LNCaP clone FGC (cell line): ENCODE measurements around the gene JUN.

Experiments
- DNase-seq: peaks from one replicate; pipeline ENCODE4 v3.0.0-alpha.2; 2011; ENCODE audit warnings: low read depth
- H3K4me3 ChIP-seq: 2 replicates; pipeline ENCODE4 v1.5.1; 2011; ENCODE audit warnings: mild to moderate bottlenecking, low read depth, low read length, control low read depth
- CTCF ChIP-seq: IDR thresholded peaks from 2 replicates; pipeline ENCODE4 v1.5.1; 2012; ENCODE audit warnings: mild to moderate bottlenecking; ENCODE audit not compliant: control insufficient read depth, insufficient read depth; ENCODE audit errors: extremely low read depth

JUN gene

GRCh38 chr1:58765006-58765405 lies 18.8 kb downstream of the JUN start:
- TF ChIP-seq CTCF: no peak
- DNase-seq: no peak

GRCh38 chr1:58764294-58764978 lies 19.4 kb downstream of the JUN start:
- DNase-seq: no peak
- TF ChIP-seq CTCF: no peak
- no peak overlapping the region for H3K4me3 ChIP-seq

More at GRCh38 chr1:58765006-58765405, 18.8 kb downstream of the JUN start:
- H3K4me3 ChIP-seq: no peak overlapping the region

GRCh38 chr1:58763214-58763613 lies 20.6 kb downstream of the JUN start:
- H3K4me3 ChIP-seq: no peak overlapping the region
- TF ChIP-seq CTCF: no peak
- no peak for DNase-seq

- H3K4me3 ChIP-seq: no peak overlapping the region
- TF ChIP-seq CTCF: no peak
- no peak for DNase-seq
Observed at GRCh38 chr1:58762806-58763205, 21.0 kb downstream of the JUN start.

GRCh38 chr1:58755468-58755872 lies 28.4 kb downstream of the JUN start:
- no peak for DNase-seq
- no peak for TF ChIP-seq CTCF
- no peak overlapping the region for H3K4me3 ChIP-seq

- DNase-seq: no peak
- TF ChIP-seq CTCF: no peak
- no peak overlapping the region for H3K4me3 ChIP-seq
Observed at GRCh38 chr1:58754683-58755467, 29.0 kb downstream of the JUN start.
